HTERT RPE-1 (cell line): Measurements from ENCODE around the gene PLCB3.

ENCODE experiments used
- in situ Hi-C: fragments of 300-500 bp; cut with MboI; formaldehyde crosslinking; loops from 4 replicates; pipeline ENCODE4 v1.14.3; 2020; ENCODE audit warnings: low sequenced_read_pairs

PLCB3 gene

DNA sequence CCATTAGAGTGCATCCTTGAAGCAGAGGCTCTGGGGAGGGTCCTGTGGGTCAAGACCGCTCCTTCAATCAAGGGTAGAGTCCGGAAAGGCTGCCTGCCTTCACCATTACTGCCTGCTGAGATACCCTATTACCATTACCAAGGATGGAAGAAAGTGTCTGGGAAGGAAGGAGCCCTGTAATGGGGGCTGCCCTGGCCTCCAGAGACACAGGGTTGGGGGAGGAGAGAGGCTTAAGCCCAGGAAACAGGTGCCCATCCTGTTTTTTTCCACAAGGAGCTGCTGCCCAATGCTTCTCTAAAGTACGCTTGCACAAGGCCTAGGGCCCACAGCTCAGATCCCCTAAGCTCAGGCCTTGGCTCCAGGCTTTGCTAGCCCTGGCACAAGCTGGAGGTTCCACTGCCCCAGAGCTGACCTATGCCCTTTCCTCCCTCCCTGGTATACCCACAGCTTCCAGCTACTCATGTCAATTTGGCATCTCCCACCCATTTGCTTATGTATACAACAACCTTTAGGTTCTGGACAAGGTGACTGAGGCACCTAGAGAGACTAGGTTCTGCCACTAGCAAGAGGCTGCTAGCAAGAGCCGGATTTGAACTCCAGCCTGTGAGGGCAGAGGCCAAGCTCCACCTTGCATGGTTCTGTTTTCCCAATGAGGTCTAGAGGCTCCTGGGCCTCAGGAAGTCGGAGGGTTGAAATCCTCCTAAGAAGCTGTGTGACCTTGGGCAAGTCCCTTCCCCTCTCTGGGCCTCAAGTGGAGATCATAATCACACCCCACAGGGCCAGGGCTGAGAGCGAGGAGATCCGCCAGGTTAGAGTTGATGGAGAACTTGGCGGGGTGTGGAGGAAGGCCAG, 1.5 kb upstream of the PLCB3 start:
- in situ Hi-C loops, result no loop called here

DNA sequence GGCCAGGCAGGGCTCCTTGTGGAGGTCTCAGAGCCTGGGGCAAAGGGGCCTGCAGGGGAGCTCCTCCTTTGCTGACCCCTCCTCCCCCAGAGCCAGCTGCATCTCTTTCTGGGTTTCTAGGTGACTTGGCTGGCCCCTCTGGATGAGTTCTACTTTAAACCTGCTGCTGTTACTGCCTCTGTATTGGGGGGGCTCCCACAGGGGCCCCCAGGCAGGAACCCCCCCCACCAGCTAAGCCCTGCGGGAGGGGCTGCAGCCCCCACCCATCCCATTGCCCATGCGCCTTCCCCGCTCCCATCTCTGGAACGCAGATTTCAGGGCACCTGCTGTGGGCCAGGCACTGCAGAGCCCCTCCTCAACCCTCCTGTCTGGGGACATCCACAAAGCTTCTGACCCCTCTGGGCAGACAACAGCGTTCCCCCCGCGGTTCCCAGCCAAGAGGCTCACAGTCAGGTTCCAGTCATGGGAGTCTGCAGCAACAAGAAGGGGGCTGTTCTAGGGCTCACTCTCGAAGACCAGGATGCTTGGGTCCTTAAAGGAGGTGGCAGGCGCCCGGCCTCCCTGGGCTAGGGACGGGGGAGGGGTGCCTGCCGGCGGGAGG, 815 bp upstream of the PLCB3 start:
- in situ Hi-C loops, result no loop called here

DNA sequence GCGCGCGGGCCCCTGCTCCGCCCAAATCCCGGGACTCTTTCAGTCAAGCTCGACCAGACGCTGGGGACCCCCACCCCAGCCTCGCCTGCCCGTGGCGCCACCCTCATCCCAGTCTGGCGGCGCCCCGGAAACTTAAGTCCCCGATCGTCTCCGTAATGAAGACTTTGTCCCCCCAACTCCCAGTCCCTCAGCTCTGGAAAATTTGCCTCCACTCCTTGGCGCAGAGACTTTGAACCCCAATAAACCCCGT, 348 bp downstream of the PLCB3 start:
- in situ Hi-C loops, result no loop called here

DNA sequence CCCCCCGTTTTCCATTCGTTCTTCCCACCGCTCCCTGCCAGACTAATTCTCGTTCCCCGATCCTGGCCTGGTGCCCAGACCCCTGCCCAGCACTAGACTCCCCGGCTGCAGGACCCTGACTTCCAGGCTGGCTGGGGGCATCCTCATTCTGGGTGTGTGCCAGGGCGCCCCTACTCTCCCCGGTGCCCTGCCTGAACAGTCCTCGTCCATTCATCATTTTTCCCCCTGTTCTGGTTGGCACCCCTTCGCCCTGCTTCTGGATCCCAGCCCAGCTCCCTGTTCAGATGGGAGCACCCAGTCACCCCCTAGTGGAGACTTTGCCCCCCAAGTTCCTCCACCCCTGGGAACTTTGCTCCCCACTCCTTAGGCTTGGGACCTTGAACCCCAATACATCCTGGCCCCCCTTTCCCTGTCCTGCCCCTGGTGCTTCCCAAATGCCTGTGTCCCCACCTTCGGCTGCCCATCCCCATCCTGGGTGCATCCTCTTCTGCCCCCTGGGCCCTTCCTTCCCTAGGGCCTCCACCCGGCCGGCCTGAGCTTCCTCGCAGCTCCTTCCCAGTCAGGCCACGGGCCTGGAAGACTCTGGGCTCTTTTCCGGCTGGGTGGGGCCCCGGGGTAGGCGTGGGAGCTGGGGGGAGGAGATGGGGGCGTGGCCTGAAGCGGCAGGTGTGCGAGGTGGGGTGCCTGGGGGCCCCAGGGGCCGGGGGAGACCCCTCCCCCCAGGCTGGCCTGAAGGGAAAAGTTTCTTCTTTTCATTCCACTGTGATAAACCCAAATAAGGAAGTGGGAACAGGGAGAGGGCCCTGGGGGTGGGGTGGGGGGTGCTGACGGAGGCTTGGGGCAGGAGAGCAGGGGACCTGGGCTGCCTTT, 908 bp downstream of the PLCB3 start:
- in situ Hi-C loops, result no loop called here

DNA sequence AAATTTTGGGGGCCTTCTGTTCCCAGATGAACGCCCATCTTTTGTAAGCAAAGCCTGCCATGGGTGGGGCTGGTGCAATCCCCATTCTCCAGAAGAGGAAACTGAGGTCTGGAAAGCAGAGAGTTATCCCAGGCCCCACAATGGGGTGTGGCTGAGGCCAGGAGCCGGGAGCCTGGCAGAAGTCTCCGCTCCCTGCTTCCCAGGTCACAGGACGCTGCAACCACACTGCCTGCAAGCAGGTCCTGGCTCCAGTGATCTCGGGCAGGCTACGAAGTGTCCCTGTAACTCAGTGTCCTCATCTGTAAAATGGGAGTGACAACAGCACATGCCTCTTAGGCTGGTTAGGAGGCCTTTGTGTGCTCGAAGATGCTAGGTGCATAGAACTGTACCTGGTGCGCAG, 1.7 kb downstream of the PLCB3 start:
- in situ Hi-C loops, result no loop called here

DNA sequence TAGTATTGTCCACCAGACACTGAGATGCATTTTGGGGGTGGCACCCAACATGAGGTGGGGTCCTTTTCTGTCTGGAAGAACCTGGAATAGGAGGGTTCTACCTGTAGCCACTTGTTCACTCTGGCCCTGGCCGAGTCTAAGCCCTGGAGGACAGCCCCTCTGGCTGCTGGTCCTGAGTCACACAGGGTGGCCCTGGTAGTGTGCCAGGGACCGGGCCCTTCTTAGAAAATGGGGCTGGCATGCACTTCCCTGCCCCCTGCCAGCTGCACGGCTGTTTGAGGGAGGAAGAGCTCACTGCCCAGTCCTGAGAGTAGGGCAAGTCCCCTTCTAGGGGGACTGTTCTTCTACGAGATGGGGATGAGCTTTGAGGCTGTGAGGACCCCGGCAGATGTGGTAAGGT, 2.2 kb downstream of the PLCB3 start:
- in situ Hi-C loops, result no loop called here

DNA sequence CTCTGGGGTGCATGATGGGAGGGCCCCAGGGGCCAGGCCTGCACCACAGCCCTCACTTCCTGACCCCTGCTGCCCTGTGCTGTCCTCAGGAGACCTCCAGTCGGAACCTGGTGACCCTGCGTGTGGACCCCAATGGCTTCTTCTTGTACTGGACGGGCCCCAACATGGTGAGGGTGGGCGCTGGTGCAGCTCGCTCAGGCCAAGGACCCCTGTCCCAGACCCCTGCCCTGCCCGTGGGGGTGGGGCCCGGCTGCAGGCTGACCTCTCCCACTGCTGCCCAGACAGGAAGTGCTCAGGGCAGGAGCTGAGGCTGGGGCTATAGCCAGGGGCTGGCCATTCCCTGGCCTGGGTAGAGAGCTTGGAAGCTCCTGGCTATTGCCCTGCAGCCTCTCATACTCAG, 3.0 kb downstream of the PLCB3 start:
- in situ Hi-C loops, result no loop called here

DNA sequence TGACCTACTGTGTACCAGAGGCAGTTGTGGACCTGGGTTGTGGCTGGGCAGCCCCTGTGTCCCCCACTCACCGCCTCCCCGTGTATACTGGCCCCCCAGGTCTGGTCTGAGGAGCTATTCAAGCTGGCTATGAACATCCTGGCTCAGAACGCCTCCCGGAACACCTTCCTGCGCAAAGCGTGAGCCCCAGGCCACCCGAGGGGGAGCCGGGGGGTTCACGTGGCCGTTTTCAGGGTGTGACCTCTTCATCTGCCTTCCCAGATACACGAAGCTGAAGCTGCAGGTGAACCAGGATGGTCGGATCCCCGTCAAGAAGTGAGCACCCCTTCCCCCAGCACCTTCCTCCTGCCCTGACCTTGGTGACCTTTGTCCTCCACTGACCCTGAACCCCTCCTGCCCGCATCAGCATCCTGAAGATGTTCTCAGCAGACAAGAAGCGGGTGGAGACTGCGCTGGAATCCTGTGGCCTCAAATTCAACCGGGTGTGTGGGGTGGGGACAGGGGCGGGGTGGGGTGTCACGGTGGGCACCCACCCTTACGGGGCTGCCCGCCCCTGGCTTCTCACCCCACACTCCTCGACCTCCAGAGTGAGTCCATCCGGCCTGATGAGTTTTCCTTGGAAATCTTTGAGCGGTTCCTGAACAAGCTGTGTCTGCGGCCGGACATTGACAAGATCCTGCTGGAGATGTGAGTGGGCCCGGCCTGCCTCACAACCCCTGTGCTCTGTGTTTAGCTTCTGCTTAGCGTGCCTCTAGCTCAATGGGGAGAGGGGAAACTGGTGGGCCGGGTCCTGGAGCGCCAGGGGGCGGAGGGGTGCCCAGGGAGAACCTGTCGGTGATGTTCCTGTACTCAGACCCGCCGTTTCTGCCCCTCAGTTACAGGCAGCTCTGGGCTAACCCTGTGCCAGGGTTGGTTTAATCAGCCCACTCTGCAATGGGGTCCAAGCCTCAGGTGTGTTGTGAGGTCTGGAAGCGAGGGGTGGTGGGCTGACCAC, 4.1 kb downstream of the PLCB3 start:
- in situ Hi-C loops, result no loop called here

DNA sequence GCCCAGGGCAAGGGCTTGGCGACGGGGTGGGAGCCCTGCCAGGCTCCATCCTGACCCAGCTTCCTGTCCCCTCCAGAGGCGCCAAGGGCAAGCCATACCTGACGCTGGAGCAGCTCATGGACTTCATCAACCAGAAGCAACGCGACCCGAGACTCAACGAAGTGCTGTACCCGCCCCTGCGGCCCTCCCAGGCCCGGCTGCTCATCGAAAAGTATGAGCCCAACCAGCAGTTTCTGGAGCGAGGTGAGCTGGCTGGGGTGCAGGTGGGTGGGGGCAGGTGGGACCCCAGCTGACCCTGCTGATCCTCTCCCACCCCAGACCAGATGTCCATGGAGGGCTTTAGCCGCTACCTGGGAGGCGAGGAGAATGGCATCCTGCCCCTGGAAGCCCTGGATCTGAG, 5.0 kb downstream of the PLCB3 start:
- in situ Hi-C loops, result no loop called here

DNA sequence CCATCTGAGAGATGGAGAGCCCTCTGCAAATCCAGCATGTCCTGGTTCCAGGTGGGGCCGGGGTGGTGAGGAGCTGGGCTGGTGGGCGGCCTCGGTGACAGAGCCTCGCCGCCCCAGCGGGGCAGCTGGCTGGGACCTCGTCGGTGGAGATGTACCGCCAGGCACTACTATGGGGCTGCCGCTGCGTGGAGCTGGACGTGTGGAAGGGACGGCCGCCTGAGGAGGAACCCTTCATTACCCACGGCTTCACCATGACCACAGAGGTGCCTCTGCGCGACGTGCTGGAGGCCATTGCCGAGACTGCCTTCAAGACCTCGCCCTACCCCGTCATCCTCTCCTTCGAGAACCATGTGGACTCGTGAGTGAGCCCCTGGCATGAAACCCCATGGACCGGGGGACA, 7.0 kb downstream of the PLCB3 start:
- in situ Hi-C loops, result no loop called here

DNA sequence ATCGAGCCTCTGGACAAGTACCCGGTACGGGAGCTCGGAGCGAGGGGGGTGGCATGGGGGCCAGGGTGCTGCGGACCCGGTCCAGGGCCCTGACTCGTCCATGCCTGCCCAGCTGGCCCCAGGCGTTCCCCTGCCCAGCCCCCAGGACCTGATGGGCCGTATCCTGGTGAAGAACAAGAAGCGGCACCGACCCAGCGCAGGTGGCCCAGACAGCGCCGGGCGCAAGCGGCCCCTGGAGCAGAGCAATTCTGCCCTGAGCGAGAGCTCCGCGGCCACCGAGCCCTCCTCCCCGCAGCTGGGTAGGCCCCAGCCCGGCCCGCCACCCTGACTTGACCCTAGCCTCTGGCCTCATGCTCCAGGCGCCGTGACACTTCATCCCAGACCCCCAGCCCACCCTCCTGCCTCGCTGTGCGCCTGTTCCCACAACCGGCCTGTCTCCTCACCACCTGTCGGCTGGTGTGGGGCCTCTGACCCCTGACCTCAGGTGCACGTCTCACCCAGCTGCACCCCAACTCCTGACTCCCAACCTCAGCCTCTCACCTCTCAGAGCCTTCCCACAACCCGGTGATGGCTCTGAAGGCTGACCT, 7.7 kb downstream of the PLCB3 start:
- in situ Hi-C loops, result no loop called here

DNA sequence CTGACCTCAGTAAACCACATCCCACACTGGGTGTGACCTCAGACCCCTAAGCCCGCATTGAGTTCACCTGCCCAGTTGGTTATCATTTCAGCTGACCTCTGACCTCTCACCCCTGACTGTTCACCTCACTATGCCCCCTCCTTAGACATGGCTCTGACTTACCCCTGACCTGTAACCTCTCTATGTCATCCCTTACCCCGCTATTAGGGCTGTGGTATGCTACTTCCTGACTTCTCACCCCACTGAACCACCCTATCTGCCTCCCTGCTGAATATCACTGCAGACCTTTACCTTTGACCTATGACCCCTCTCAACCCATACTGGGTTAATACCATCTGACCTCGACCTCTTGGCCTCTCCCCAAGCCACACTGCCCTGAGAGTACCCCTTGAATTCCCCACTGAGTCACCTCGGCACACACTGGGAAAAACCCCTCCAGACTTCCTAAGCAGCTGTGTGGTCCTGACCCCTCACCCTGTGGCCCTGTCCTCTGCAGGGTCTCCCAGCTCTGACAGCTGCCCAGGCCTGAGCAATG, 8.3 kb downstream of the PLCB3 start:
- in situ Hi-C loops, result no loop called here

DNA sequence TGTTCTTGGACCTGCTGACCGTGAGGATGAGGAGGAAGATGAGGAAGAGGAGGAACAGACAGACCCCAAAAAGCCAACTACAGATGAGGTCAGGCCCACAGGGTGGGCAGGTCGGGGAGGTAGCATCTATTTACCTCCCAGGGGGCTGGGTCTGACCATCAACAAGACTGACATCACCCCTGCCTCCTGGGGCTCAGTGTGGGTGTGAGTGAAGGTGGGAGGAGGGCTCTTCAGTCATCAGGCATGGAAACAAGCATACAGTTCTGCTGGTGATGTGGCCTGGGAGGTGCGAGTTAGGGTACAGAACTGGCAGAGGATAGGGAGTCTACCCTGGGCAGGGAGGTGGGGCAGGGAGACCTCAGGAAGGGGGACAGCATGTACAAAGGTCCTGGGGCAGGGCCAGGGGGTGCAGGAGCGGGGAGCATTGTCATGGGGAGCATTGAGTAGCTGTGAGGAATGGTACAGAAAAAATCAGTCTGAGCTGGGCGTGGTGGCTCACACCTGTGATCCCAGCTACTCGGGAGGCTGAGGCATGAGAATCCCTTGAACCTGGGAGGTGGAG, 8.9 kb downstream of the PLCB3 start:
- in situ Hi-C loops, result no loop called here

DNA sequence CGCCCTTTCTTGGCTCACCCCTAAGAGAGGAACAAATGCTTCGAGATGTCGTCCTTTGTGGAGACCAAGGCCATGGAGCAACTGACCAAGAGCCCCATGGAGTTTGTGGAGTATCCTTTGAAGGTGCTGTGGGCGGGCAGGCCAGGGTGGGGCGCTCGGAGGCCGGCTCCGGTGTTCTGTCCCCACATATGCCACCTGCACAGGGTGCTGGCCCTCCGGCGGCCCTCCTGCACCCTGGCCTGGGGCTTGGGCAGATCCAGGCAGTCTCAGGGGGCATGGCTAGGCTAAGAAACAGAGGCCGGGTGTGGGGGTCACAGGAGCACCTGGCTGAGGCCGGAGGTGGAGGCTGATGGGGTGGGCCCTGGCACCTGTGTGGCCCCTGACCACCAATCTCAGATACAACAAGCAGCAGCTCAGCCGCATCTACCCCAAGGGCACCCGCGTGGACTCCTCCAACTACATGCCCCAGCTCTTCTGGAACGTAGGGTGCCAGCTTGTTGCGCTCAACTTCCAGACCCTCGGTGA, 10.3 kb downstream of the PLCB3 start:
- in situ Hi-C loops, result no loop called here

DNA sequence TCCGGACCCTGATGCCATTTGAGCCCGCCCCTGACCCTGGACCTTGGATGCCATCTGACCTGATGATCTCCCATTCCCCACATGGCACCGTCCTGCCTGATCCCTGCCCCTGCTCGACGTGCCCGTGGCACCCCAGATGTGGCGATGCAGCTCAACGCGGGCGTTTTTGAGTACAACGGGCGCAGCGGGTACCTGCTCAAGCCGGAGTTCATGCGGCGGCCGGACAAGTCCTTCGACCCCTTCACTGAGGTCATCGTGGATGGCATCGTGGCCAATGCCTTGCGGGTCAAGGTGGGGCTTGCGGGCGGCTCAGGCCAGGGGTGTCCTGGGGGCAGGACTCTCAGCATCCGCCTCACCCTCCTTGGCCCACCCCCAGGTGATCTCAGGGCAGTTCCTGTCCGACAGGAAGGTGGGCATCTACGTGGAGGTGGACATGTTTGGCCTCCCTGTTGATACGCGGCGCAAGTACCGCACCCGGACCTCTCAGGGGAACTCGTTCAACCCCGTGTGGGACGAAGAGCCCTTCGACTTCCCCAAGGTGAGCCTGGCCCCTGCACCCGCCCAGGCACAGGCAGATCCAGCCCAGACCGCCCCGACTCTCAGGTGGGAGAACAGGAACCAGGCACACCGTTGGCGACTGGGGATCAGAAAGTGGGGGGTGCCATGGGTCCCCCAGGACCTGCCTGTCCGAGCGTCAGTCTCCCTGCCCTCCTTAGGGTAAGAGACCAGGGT, 11.1 kb downstream of the PLCB3 start:
- in situ Hi-C loops, result no loop called here

DNA sequence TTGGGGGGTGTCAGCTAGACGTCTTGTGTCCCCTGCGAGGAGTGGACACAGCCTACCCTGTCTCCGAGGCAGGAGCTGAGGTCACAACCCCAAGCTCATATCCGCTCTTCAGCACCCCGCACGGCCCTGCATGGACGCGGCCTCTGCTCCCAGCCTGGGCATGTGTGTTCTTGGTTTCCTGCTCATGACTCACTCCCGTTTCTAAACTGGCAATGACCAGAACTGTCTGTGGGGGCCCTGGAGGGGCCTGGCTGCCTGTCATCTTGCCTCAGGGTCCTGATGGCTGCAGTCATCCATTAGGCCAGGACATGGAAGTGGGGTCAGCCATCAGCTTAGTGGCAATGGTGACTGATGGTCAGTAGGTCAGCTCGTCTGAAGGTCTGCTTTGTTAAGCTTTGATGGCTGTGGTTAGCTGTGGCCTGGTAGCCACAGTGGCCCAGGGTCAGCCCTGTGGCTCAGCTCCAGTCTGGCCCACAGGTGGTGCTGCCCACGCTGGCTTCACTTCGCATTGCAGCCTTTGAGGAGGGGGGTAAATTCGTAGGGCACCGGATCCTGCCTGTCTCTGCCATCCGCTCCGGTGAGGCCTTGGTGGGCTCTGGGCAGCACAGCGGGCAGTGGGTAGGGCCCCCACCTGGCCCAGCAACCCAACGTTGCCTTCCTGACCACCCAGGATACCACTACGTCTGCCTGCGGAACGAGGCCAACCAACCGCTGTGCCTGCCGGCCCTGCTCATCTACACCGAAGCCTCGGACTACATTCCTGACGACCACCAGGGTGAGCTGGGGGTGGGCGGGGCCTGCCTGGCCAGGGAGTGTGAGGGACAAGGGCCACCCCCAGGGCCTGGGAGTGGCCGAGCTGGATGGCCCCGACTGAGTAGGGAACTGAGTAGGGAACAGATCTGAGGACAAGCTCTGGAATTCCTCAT, 12.0 kb downstream of the PLCB3 start:
- in situ Hi-C loops, result no loop called here

DNA sequence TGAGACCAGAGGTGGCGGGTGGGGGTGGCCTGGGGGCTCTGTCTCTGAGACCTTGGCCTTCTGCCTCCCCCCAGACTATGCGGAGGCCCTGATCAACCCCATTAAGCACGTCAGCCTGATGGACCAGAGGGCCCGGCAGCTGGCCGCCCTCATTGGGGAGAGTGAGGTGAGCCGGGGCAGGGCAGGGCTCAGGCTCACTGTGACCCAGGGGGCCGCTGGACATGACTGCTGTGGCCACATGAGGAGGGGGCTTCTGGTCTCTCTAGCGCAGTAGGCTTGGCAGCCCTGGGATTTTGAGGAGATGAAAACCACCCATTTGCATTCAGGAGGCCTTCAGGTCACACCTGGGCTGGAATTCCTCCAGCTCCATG, 12.6 kb downstream of the PLCB3 start:
- in situ Hi-C loops, result no loop called here

DNA sequence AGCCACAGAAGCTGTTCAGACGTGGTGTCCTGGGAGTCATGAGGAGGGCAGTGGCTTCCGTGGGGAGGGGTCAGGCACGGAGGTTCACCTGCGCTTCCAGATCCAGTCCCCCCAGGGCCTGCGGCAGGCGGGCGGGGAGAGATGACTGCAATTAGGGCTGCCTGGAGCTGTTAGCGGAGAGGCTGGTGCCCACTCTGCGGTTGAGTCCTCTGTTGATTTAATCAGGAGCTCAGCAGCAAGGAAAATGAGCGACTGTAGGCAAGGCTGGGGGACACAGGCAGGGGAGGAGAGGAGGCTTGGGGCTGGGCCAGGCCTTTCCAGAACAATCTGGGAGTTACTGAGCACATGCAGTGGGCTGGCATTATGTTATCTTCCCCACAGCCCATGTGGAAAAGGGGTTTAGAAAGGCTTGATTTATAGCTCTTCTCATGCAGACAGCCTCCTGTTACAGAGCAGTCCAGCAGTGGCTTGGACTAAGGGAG, 13.1 kb downstream of the PLCB3 start:
- in situ Hi-C loops, result no loop called here
